ENCODE measurements around the gene OR2T5. TPM values are rescaled to one million over a fixed set of nuclear protein-coding genes. Genes with fewer than 3 reads are reported as not detected.
"Not testable (repeated sequence)": the region's sequence is repeated elsewhere in the genome, so short reads cannot be mapped to it uniquely, and the experiment has no call there.

Gene OR2T5
- total RNA-seq, 1 experiment from 2014 or later = not detected

- H3K27ac ChIP-seq = no peak overlapping the region
- no peaks in the 10 kb centered on the region for H4K20me1 ChIP-seq (ENCODE audit: insufficient read depth)
- CTCF ChIA-PET = no interaction called here
- no peak overlapping the region for H3K4me2 ChIP-seq
- TF ChIP-seq, protein P1, sequence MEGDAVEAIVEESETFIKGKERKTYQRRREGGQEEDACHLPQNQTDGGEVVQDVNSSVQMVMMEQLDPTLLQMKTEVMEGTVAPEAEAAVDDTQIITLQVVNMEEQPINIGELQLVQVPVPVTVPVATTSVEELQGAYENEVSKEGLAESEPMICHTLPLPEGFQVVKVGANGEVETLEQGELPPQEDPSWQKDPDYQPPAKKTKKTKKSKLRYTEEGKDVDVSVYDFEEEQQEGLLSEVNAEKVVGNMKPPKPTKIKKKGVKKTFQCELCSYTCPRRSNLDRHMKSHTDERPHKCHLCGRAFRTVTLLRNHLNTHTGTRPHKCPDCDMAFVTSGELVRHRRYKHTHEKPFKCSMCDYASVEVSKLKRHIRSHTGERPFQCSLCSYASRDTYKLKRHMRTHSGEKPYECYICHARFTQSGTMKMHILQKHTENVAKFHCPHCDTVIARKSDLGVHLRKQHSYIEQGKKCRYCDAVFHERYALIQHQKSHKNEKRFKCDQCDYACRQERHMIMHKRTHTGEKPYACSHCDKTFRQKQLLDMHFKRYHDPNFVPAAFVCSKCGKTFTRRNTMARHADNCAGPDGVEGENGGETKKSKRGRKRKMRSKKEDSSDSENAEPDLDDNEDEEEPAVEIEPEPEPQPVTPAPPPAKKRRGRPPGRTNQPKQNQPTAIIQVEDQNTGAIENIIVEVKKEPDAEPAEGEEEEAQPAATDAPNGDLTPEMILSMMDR (conservative IDR thresholded peaks at IDR 0.05) = no peak
- TF ChIP-seq EZH2 (IDR thresholded peaks at IDR 0.05; ENCODE audit: low read depth) = no peak
- DNase-seq = no peak
- H3K4me1 ChIP-seq (replicated peaks; ENCODE audit: insufficient read depth) = no peaks in the 10 kb centered on the region
- H3K4me3 ChIP-seq = no peak overlapping the region
- no peaks in the 10 kb centered on the region for H3K79me2 ChIP-seq (ENCODE audit: low read depth)
- no peaks in the 10 kb centered on the region for H3K36me3 ChIP-seq (ENCODE audit: low read depth)
- POLR2A ChIA-PET (ENCODE audit: unreplicated experiment) = no interaction called here
- no peaks in the 10 kb centered on the region for H3K9me2 ChIP-seq (ENCODE audit: insufficient read depth)
- H3K9me3 ChIP-seq (ENCODE audit: insufficient read depth, low read depth) = no peaks in the 10 kb centered on the region
- H3K27me3 ChIP-seq (ENCODE audit: insufficient read depth, low read depth) = no peaks in the 10 kb centered on the region
- no peaks in the 10 kb centered on the region for H3F3A ChIP-seq (ENCODE audit: insufficient read depth, low read depth)
- no peak overlapping the region for H2AFZ ChIP-seq
- no TSS peak for BruUV-seq (replicated peaks)
- intact Hi-C loops (cut with micrococcal nuclease; ENCODE audit: unreplicated experiment) = no loop called here
Observed at GRCh38 chr1:248471154-248471553, 17.2 kb upstream of the OR2T5 start.

- H3K27me3 ChIP-seq (ENCODE audit: insufficient read depth, low read depth); CTCF ChIA-PET; BruUV-seq (replicated peaks); H3K9me3 ChIP-seq (ENCODE audit: insufficient read depth, low read depth); H3K4me3 ChIP-seq; H3K79me2 ChIP-seq (ENCODE audit: low read depth); H3K36me3 ChIP-seq (ENCODE audit: low read depth); H4K20me1 ChIP-seq (ENCODE audit: insufficient read depth); POLR2A ChIA-PET (ENCODE audit: unreplicated experiment); intact Hi-C loops (cut with micrococcal nuclease; ENCODE audit: unreplicated experiment); H3K9me2 ChIP-seq (ENCODE audit: insufficient read depth); H3F3A ChIP-seq (ENCODE audit: insufficient read depth, low read depth); H2AFZ ChIP-seq; H3K4me2 ChIP-seq; H3K27ac ChIP-seq; DNase-seq; H3K4me1 ChIP-seq (replicated peaks; ENCODE audit: insufficient read depth): not testable (repeated sequence)
Observed at GRCh38 chr1:248472111-248472510, 16.3 kb upstream of the OR2T5 start.

DNA sequence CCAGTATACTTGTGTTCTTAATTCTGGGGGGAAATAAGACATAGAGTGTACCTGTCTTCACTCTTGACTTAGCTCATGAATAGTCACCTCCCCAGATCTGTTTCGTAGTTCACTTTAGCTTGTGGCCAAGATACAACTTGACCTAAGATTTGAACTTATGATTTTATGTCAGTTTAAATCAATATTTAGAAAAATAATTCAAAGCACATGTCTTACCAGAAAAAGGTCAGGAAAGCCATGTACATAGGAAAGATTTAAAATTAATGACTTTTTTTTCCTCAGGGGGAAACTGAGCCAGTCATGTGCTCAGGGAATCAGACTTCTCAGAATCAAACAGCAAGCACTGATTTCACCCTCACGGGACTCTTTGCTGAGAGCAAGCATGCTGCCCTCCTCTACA is 15.3 kb upstream of the OR2T5 start, which contains the start of gene OR2T3:
Gene OR2T3 (plus strand): TSS at position 301 of the 400 bp plus-strand sequence. CDS start 0 bp downstream, at position 301.
- intact Hi-C loops (cut with micrococcal nuclease; ENCODE audit: unreplicated experiment) = not testable (repeated sequence)

GRCh38 chr1:248475660-248476059 is 12.7 kb upstream of the OR2T5 start:
- H4K20me1 ChIP-seq (ENCODE audit: insufficient read depth); H3K9me3 ChIP-seq (ENCODE audit: insufficient read depth, low read depth); BruUV-seq (replicated peaks); POLR2A ChIA-PET (ENCODE audit: unreplicated experiment); DNase-seq; H2AFZ ChIP-seq; H3K27ac ChIP-seq; H3K4me2 ChIP-seq; H3K4me3 ChIP-seq; intact Hi-C loops (cut with micrococcal nuclease; ENCODE audit: unreplicated experiment); H3F3A ChIP-seq (ENCODE audit: insufficient read depth, low read depth); CTCF ChIA-PET; H3K4me1 ChIP-seq (replicated peaks; ENCODE audit: insufficient read depth); H3K27me3 ChIP-seq (ENCODE audit: insufficient read depth, low read depth); H3K79me2 ChIP-seq (ENCODE audit: low read depth); H3K36me3 ChIP-seq (ENCODE audit: low read depth); H3K9me2 ChIP-seq (ENCODE audit: insufficient read depth): not testable (repeated sequence)

More for the DNA sequence above, 15.3 kb upstream of the OR2T5 start, which contains the start of gene OR2T3:
- H3K79me2 ChIP-seq (ENCODE audit: low read depth); POLR2A ChIA-PET (ENCODE audit: unreplicated experiment); H2AFZ ChIP-seq; H3K4me3 ChIP-seq; H3K9me2 ChIP-seq (ENCODE audit: insufficient read depth); H4K20me1 ChIP-seq (ENCODE audit: insufficient read depth); H3K4me1 ChIP-seq (replicated peaks; ENCODE audit: insufficient read depth); H3K27me3 ChIP-seq (ENCODE audit: insufficient read depth, low read depth); H3K27ac ChIP-seq; H3F3A ChIP-seq (ENCODE audit: insufficient read depth, low read depth); H3K4me2 ChIP-seq; H3K9me3 ChIP-seq (ENCODE audit: insufficient read depth, low read depth); H3K36me3 ChIP-seq (ENCODE audit: low read depth); CTCF ChIA-PET; BruUV-seq (replicated peaks); DNase-seq: not testable (repeated sequence)

DNA sequence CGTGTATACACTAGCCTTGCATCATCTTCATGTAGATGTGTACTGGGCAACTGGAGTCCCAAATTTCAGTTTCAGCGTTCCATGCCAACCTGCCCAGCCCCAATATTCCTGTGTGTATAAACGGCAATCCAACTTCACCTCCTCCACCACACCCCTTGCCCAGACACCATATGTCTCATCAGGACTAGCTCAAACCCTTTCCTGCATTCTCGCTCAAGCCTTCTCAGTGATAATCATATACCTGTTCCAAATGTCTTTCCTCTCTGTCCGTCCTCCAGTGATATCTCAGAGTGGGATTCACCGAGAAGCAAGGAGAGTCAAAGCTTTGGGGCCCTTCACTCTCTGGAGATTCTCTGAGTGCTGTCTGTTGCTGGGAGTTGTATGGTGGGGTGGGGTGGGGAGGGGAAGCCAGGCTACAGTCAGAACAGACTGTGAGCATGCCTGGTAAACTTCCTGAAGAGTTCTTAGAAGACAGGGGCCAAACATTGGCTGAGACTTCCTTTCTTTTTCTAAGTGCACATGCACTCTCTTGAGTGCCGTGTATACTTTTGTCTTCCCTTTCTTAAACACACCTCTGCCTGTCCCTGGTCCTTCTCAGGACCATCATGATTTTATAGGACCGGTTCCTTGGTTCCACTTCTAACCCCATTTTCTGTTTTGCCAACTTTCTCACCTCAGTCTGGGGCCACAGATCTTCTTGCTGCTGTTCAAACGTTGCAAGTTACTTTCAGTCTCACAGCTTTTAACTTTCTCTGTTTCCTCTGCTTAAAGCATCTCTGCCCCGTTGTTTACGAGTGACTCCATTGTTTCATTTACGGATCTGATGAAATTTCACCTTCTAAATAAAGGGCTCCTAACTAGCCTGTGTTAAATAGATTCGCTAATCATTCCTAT is 6.5 kb upstream of the OR2T5 start:
- BruUV-seq (replicated peaks); CTCF ChIA-PET; H3K4me2 ChIP-seq: not testable (repeated sequence)

GRCh38 chr1:248496661-248497060 is 8.3 kb downstream of the OR2T5 start:
- H3K27ac ChIP-seq; H3K4me1 ChIP-seq (replicated peaks; ENCODE audit: insufficient read depth); H3K4me3 ChIP-seq; H3F3A ChIP-seq (ENCODE audit: insufficient read depth, low read depth); H3K36me3 ChIP-seq (ENCODE audit: low read depth); H2AFZ ChIP-seq; POLR2A ChIA-PET (ENCODE audit: unreplicated experiment); BruUV-seq (replicated peaks); H3K9me3 ChIP-seq (ENCODE audit: insufficient read depth, low read depth); H3K27me3 ChIP-seq (ENCODE audit: insufficient read depth, low read depth); intact Hi-C loops (cut with micrococcal nuclease; ENCODE audit: unreplicated experiment); H3K79me2 ChIP-seq (ENCODE audit: low read depth); DNase-seq; H3K4me2 ChIP-seq; CTCF ChIA-PET; H4K20me1 ChIP-seq (ENCODE audit: insufficient read depth); H3K9me2 ChIP-seq (ENCODE audit: insufficient read depth): not testable (repeated sequence)

More for the DNA sequence above, 6.5 kb upstream of the OR2T5 start:
- DNase-seq; H3K4me3 ChIP-seq; H3K9me2 ChIP-seq (ENCODE audit: insufficient read depth); H4K20me1 ChIP-seq (ENCODE audit: insufficient read depth); H3K79me2 ChIP-seq (ENCODE audit: low read depth); H3K27me3 ChIP-seq (ENCODE audit: insufficient read depth, low read depth); intact Hi-C loops (cut with micrococcal nuclease; ENCODE audit: unreplicated experiment); H2AFZ ChIP-seq; POLR2A ChIA-PET (ENCODE audit: unreplicated experiment); H3K4me1 ChIP-seq (replicated peaks; ENCODE audit: insufficient read depth); H3K9me3 ChIP-seq (ENCODE audit: insufficient read depth, low read depth); H3K27ac ChIP-seq; H3K36me3 ChIP-seq (ENCODE audit: low read depth); H3F3A ChIP-seq (ENCODE audit: insufficient read depth, low read depth): not testable (repeated sequence)

Data from PC-9 (cell line).